Measurements from ENCODE around the gene DNAH10. TPM values are rescaled to one million over a fixed set of nuclear protein-coding genes. Genes with fewer than 3 reads are reported as not detected.

The DNAH10 gene
- polyA plus RNA-seq, 2 donors = 0.01 TPM; not detected in 1

DNA sequence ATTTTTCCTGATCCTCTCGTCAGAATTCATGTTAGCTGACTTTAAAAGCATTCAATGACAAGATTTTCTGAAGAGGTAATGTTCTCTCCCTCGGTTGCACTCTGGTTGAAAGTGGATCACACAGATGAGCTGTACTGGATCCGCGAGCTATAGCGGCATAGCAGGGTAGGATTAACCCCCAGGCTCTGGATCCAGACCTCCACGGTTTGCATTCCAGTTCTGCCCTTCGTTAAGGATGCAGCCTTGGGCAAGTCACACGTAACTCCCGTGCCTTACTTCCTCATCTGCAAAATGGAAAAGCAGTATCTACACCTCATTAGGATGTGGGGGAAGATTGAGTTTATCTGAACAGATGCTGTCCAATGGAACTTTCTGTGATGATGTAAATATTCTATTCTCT lies 196.8 kb downstream of the DNAH10 start:
- WGBS, 2 donors = 84 to 88% methylated on average over 9 of the region's 9 CpGs
- Histone ChIP-seq H3K4me3 (ENCODE audit: low read depth in 1 of 2, low read length in 2 of 2) (no peak overlapping the region), H3K27ac (ENCODE audit: low read depth in 2 of 2, low read length in 1 of 2) (no peak overlapping the region), H3K9me3 (ENCODE audit: control insufficient read depth in 2 of 2, insufficient read depth in 1 of 2, low read depth in 1 of 2, low read length in 1 of 2) (no peaks in the 10 kb centered on the region), H3K4me1 (ENCODE audit: control insufficient read depth in 2 of 2, insufficient read depth in 2 of 2, low read length in 1 of 2) (no peaks in the 10 kb centered on the region), H3K27me3 (ENCODE audit: control insufficient read depth in 1 of 2, insufficient read depth in 2 of 2, low read length in 2 of 2) (no peaks in the 10 kb centered on the region), H3K36me3 (ENCODE audit: control insufficient read depth in 2 of 2, insufficient read depth in 2 of 2, low read length in 1 of 2) (no peaks in the 10 kb centered on the region)

DNA sequence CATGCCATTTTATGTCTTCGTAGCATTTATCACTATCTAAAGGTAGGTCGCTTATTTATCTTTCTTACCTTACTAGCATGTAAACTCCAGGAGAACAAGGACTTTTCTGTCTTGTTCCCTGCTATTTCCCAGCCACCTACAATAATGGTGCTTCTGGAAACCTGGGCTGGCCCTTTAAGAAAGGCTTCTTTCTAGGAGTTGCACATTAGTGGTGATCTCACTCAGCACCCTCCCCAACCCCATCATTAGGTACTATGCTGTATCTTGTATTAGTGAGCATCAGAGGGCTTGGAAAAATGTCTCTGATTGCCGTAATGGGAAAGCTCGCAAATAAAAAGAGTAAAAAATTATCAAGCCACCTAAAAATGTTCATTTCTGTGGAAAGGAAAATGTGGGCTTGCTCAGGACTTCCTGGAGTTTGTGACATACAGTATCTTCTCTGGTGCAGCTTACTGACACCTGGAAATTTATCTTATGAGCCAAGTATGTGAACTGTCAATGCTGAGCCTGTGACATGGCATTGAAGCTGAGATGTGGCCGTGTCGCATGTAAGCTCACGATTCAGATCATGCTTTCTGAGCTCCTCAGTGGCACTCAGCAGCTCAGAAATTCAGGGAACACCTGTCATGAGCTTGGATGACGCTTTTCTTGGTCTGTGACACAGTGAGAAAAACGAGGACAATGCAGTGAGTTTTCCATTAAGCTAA lies 198.1 kb downstream of the DNAH10 start:
- Histone ChIP-seq H3K36me3 (ENCODE audit: control insufficient read depth in 2 of 2, insufficient read depth in 2 of 2, low read length in 1 of 2) (no peaks in the 10 kb centered on the region), H3K4me3 (ENCODE audit: low read depth in 1 of 2, low read length in 2 of 2) (no peak overlapping the region), H3K27me3 (ENCODE audit: control insufficient read depth in 1 of 2, insufficient read depth in 2 of 2, low read length in 2 of 2) (no peaks in the 10 kb centered on the region), H3K9me3 (ENCODE audit: control insufficient read depth in 2 of 2, insufficient read depth in 1 of 2, low read depth in 1 of 2, low read length in 1 of 2) (no peaks in the 10 kb centered on the region), H3K4me1 (ENCODE audit: control insufficient read depth in 2 of 2, insufficient read depth in 2 of 2, low read length in 1 of 2) (no peaks in the 10 kb centered on the region), H3K27ac (ENCODE audit: low read depth in 2 of 2, low read length in 1 of 2) (no peak overlapping the region)
- 91 to 94% methylated on average over 9 of the region's 9 CpGs for WGBS, 2 donors

GRCh38 chr12:123960856-123961255 lies 198.8 kb downstream of the DNAH10 start:
- no peaks in the 10 kb centered on the region for H3K4me1 ChIP-seq (ENCODE audit: control insufficient read depth in 2 of 2, insufficient read depth in 2 of 2, low read length in 1 of 2)
- no peaks in the 10 kb centered on the region for H3K36me3 ChIP-seq (ENCODE audit: control insufficient read depth in 2 of 2, insufficient read depth in 2 of 2, low read length in 1 of 2)
- 81 to 87% methylated on average over 4 of the region's 4 CpGs for WGBS, 2 donors
- H3K27me3 ChIP-seq (ENCODE audit: control insufficient read depth in 1 of 2, insufficient read depth in 2 of 2, low read length in 2 of 2) = no peaks in the 10 kb centered on the region
- H3K4me3 ChIP-seq (ENCODE audit: low read depth in 1 of 2, low read length in 2 of 2) = no peak overlapping the region
- H3K27ac ChIP-seq (ENCODE audit: low read depth in 2 of 2, low read length in 1 of 2) = no peak overlapping the region
- no peaks in the 10 kb centered on the region for H3K9me3 ChIP-seq (ENCODE audit: control insufficient read depth in 2 of 2, insufficient read depth in 1 of 2, low read depth in 1 of 2, low read length in 1 of 2)

GRCh38 chr12:123961585-123962345 lies 199.7 kb downstream of the DNAH10 start:
- Histone ChIP-seq H3K36me3 (ENCODE audit: control insufficient read depth in 2 of 2, insufficient read depth in 2 of 2, low read length in 1 of 2) (no peaks in the 10 kb centered on the region), H3K9me3 (ENCODE audit: control insufficient read depth in 2 of 2, insufficient read depth in 1 of 2, low read depth in 1 of 2, low read length in 1 of 2) (no peaks in the 10 kb centered on the region), H3K27ac (ENCODE audit: low read depth in 2 of 2, low read length in 1 of 2) (no peak overlapping the region), H3K4me3 (ENCODE audit: low read depth in 1 of 2, low read length in 2 of 2) (no peak overlapping the region), H3K4me1 (ENCODE audit: control insufficient read depth in 2 of 2, insufficient read depth in 2 of 2, low read length in 1 of 2) (no peaks in the 10 kb centered on the region), H3K27me3 (ENCODE audit: control insufficient read depth in 1 of 2, insufficient read depth in 2 of 2, low read length in 2 of 2) (no peaks in the 10 kb centered on the region)
- WGBS, 2 donors = 74 to 81% methylated on average over 12 of the region's 12 CpGs

- no peak overlapping the region for H3K27ac ChIP-seq (ENCODE audit: low read depth in 2 of 2, low read length in 1 of 2)
- no peaks in the 10 kb centered on the region for H3K4me1 ChIP-seq (ENCODE audit: control insufficient read depth in 2 of 2, insufficient read depth in 2 of 2, low read length in 1 of 2)
- H3K4me3 ChIP-seq (ENCODE audit: low read depth in 1 of 2, low read length in 2 of 2) = no peak overlapping the region
- no peaks in the 10 kb centered on the region for H3K9me3 ChIP-seq (ENCODE audit: control insufficient read depth in 2 of 2, insufficient read depth in 1 of 2, low read depth in 1 of 2, low read length in 1 of 2)
- 80 to 82% methylated on average over 5 of the region's 5 CpGs for WGBS, 2 donors
- H3K36me3 ChIP-seq (ENCODE audit: control insufficient read depth in 2 of 2, insufficient read depth in 2 of 2, low read length in 1 of 2) = no peaks in the 10 kb centered on the region
- H3K27me3 ChIP-seq (ENCODE audit: control insufficient read depth in 1 of 2, insufficient read depth in 2 of 2, low read length in 2 of 2) = no peaks in the 10 kb centered on the region
Measured at GRCh38 chr12:123962513-123962912, 200.4 kb downstream of the DNAH10 start.

DNA sequence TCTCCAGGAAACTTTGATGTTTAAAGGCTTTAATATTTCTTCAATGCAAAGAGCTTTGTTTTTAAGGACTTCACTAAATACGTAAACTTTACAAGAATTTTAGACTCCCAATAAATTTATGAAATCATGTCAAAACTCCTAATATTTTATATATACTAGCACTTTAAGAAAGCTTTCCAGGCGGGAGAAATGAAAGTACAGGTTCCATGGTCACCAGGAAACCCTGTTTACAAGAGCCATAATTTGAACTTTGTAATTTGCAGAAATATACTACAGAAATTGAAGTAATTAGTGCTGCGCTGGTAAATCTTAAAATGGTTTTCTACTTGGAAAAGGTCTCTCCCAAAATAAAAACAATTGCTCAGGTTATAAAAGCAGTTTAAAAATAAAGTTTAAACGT lies 201.7 kb downstream of the DNAH10 start:
- H3K4me3 ChIP-seq (ENCODE audit: low read depth in 1 of 2, low read length in 2 of 2) = no peak overlapping the region
- WGBS, 2 donors = 88 to 96% methylated on average over 4 of the region's 4 CpGs
- no peak overlapping the region for H3K27ac ChIP-seq (ENCODE audit: low read depth in 2 of 2, low read length in 1 of 2)
- no peaks in the 10 kb centered on the region for H3K36me3 ChIP-seq (ENCODE audit: control insufficient read depth in 2 of 2, insufficient read depth in 2 of 2, low read length in 1 of 2)
- H3K27me3 ChIP-seq (ENCODE audit: control insufficient read depth in 1 of 2, insufficient read depth in 2 of 2, low read length in 2 of 2) = no peaks in the 10 kb centered on the region
- H3K4me1 ChIP-seq (ENCODE audit: control insufficient read depth in 2 of 2, insufficient read depth in 2 of 2, low read length in 1 of 2) = no peaks in the 10 kb centered on the region
- no peaks in the 10 kb centered on the region for H3K9me3 ChIP-seq (ENCODE audit: control insufficient read depth in 2 of 2, insufficient read depth in 1 of 2, low read depth in 1 of 2, low read length in 1 of 2)

DNA sequence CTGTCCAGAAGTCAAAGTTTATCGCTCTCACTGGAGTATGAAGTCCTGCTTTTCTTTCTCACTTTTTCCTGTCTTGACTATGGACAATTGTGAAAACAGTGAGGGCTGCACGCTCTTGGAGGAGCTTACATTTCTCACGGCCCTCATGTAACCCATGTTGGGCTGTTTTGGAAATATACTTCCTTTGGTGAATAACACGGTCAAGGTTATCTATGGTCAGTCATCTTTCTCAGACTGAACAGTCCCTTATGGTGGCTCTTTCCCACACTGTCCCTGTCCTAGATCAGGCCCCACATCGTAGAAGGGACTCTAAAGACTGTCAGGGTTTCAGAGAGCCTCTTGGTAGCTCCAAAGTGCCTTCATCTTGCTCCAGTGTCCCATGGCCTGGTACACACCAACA lies 203.3 kb downstream of the DNAH10 start:
- no peak overlapping the region for H3K27ac ChIP-seq (ENCODE audit: low read depth in 2 of 2, low read length in 1 of 2)
- WGBS, 2 donors = 67 to 73% methylated on average over 5 of the region's 5 CpGs
- H3K36me3 ChIP-seq (ENCODE audit: control insufficient read depth in 2 of 2, insufficient read depth in 2 of 2, low read length in 1 of 2) = no peaks in the 10 kb centered on the region
- H3K27me3 ChIP-seq (ENCODE audit: control insufficient read depth in 1 of 2, insufficient read depth in 2 of 2, low read length in 2 of 2) = no peaks in the 10 kb centered on the region
- H3K9me3 ChIP-seq (ENCODE audit: control insufficient read depth in 2 of 2, insufficient read depth in 1 of 2, low read depth in 1 of 2, low read length in 1 of 2) = no peaks in the 10 kb centered on the region
- no peak overlapping the region for H3K4me3 ChIP-seq (ENCODE audit: low read depth in 1 of 2, low read length in 2 of 2)
- H3K4me1 ChIP-seq (ENCODE audit: control insufficient read depth in 2 of 2, insufficient read depth in 2 of 2, low read length in 1 of 2) = no peaks in the 10 kb centered on the region

GRCh38 chr12:123966596-123966995 lies 204.5 kb downstream of the DNAH10 start:
- Histone ChIP-seq H3K4me1 (ENCODE audit: control insufficient read depth in 2 of 2, insufficient read depth in 2 of 2, low read length in 1 of 2) (no peaks in the 10 kb centered on the region), H3K27me3 (ENCODE audit: control insufficient read depth in 1 of 2, insufficient read depth in 2 of 2, low read length in 2 of 2) (no peaks in the 10 kb centered on the region), H3K9me3 (ENCODE audit: control insufficient read depth in 2 of 2, insufficient read depth in 1 of 2, low read depth in 1 of 2, low read length in 1 of 2) (no peaks in the 10 kb centered on the region), H3K27ac (ENCODE audit: low read depth in 2 of 2, low read length in 1 of 2) (no peak overlapping the region), H3K36me3 (ENCODE audit: control insufficient read depth in 2 of 2, insufficient read depth in 2 of 2, low read length in 1 of 2) (no peaks in the 10 kb centered on the region), H3K4me3 (ENCODE audit: low read depth in 1 of 2, low read length in 2 of 2) (no peak overlapping the region)
- WGBS, 2 donors = 80 to 84% methylated on average over 3 of the region's 3 CpGs

DNA sequence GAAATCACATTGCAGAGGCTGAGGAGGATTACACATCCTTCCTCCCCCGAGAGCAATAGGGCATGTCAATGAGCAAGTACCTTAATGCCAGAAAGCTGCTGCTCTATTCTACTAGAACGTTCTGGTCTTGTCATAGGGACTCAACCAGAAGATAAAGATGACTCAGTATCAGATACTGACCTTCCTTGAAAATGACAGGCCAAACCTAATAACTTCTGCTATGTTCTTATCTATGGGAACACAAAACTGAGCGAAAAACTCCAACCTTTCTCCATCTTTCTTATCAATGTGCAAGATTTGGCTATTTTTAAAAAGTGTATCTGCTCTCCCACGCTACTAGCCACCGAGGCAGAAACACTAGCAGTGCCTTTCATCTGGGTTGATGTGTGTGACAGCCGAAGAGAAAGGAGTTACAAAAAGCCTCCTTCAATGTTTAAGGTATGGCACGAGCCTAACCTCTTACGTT lies 205.1 kb downstream of the DNAH10 start:
- no peak overlapping the region for H3K27ac ChIP-seq (ENCODE audit: low read depth in 2 of 2, low read length in 1 of 2)
- no peak overlapping the region for H3K4me3 ChIP-seq (ENCODE audit: low read depth in 1 of 2, low read length in 2 of 2)
- no peaks in the 10 kb centered on the region for H3K9me3 ChIP-seq (ENCODE audit: control insufficient read depth in 2 of 2, insufficient read depth in 1 of 2, low read depth in 1 of 2, low read length in 1 of 2)
- no peaks in the 10 kb centered on the region for H3K36me3 ChIP-seq (ENCODE audit: control insufficient read depth in 2 of 2, insufficient read depth in 2 of 2, low read length in 1 of 2)
- no peaks in the 10 kb centered on the region for H3K27me3 ChIP-seq (ENCODE audit: control insufficient read depth in 1 of 2, insufficient read depth in 2 of 2, low read length in 2 of 2)
- no peaks in the 10 kb centered on the region for H3K4me1 ChIP-seq (ENCODE audit: control insufficient read depth in 2 of 2, insufficient read depth in 2 of 2, low read length in 1 of 2)
- 85 to 89% methylated on average over 8 of the region's 8 CpGs for WGBS, 2 donors

DNA sequence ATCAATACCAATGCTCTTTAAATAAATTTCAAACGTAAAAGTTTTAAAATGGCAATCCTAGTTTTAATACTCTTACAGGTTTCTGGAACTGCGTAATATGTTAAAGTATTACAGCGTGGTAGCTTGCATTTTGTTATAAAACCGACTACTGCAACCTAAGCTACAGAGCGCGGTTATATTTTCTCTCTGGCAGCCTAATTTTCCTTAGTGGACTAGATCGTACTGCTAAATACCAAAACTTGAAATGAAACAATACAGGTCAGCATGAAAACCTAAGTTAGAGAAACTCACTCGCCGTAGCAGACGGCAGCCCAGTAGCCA lies 209.3 kb downstream of the DNAH10 start:
- 23 to 30% methylated on average over 10 of the region's 10 CpGs for whole genome bisulfite sequencing, 2 donors
- no peaks in the 10 kb centered on the region for H3K36me3 ChIP-seq (ENCODE audit: control insufficient read depth in 2 of 2, insufficient read depth in 2 of 2, low read length in 1 of 2)
- no peaks in the 10 kb centered on the region for H3K27me3 ChIP-seq (ENCODE audit: control insufficient read depth in 1 of 2, insufficient read depth in 2 of 2, low read length in 2 of 2)
- no peaks in the 10 kb centered on the region for H3K4me1 ChIP-seq (ENCODE audit: control insufficient read depth in 2 of 2, insufficient read depth in 2 of 2, low read length in 1 of 2)
- peak overlapping the region; percentile 68 to 91 for H3K4me3 ChIP-seq (ENCODE audit: low read depth in 1 of 2, low read length in 2 of 2)
- H3K27ac ChIP-seq (ENCODE audit: low read depth in 2 of 2, low read length in 1 of 2) = peak overlapping the region; percentile 82 to 91
- H3K9me3 ChIP-seq (ENCODE audit: control insufficient read depth in 2 of 2, insufficient read depth in 1 of 2, low read depth in 1 of 2, low read length in 1 of 2) = no peaks in the 10 kb centered on the region

Data from esophagus (tissue), 2 donors.